Activated T-cell treated with anti-CD3 and anti-CD28 coated beads for 48 hours (primary cell): ENCODE measurements around the gene CDH23.
"Not testable (repeated sequence)": the region's sequence is repeated elsewhere in the genome, so short reads cannot be mapped to it uniquely, and the experiment has no call there.

Source experiments
- DNase-seq: peaks from one replicate; pipeline ENCODE4 v3.0.0-alpha.2; 2020; ENCODE audit warnings: low read depth

The CDH23 gene

DNA sequence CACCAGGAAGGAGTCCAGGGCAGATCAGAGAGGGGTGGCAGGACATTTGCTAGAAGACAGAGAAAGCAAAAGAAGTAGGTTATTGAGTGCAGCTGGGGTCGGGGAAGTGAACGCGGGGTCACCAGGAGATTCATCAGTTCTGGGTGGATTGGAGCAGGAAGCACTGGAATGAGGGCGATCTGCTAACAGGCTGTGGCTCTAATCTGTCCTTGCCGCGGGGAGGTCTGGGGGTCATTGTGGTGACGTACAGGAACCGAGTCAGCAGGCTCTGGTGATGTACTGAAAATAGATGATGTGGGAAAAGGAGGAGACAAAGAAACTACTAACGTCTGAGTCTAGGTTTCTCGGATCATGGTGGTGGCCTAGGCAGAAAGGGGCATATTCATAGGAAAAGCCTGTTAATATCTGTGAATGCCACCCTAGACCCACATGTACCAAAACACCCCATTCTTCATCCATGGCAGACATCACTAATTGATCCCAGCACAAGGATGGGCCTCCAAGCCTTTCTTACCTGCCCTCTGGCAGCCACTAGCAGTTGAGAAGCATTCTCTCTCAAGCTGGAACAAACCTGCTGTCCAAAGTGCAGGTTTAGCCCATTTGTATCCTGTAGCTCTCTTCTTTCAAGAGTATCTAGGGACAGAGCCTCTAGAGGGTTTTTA is 188.3 kb downstream of the CDH23 start:
- no peak for DNase-seq

DNA sequence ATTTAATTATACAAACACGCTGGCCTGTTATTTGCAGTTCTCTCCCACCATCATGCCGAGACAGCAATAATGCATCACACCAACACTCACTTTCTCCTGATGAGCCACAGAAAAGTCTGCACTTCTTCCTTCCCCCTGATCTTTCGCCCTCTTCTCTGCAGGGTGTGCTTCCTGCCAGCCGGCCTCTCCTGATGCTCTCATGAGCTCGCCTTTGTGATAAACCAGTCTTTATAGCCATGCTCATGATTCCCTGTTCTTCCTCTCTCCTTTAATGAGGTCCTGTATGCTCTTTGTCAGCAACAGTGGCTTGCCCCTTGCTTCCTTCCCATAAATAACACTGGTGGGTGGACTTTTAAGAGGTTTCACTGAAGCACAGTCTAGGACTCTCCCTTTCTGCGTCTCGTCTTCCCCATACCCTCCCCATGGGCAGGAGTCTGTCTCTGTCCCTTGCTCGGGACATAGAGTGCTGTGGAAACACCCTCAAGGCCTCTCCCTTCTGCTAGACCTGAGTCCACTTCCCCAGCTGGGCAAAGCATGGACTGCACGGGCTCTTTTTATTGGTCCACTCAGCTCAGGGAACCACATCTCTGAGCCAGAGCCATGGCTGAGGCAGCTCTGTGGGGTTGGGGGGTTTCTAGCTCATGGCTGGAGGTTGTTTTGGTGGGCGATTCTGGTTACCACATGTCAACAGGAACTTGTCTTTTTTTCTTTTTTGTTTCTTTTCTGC is 189.0 kb downstream of the CDH23 start:
- DNase-seq = no peak

DNA sequence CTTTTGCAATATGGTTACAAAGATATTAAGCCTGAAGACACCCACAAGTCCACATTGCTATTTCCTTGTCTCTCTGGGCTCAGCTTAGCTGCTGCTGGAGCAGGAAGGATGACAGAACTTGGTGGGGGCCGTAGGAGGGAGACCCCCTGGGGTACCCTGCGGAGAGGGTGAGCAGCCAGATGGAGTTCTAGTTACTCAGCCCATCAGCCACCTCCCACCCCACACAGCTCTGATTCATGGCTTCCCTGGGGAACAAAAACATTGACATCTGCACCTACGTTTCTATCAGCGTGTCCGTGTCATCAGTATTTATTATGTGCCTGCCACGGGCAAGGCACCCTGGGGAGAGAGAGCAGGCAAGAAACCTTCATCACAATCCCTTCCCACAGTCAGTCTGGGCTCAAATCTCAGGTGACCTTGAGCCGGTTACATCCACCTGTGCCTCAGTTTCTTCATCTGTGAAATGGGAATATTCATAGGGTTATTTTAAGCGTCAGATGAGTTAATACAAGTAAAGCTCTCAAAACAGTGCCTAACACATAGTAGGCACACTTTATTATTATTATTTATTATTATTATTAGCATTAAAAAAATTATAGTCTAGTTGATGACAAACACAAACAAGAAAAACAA is 191.3 kb downstream of the CDH23 start:
- DNase-seq = no peak

DNA sequence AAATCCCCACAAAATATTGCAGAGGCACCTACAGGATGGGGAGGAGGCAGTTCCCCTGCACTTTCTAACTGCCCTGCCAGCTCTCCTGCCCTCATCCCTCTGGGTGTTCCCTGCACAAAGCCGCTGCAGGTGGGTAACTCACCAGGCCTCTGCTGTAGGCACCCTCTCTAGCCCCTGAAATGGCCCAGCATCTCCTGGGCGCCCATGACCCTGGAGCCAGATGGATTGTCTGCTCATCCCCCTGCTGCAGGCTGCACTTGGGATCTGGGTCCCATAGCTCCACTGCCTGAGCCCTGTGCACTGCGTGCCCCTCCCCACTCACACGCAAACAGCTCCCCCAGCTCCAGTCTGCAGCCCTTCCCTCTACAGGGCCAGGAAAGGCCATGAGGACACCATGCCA is 192.0 kb downstream of the CDH23 start:
- DNase-seq = no peak

- no peak for DNase-seq
Observed at GRCh38 chr10:71589617-71590551, 193.2 kb downstream of the CDH23 start.

- no peak for DNase-seq
Observed at GRCh38 chr10:71590781-71591350, 194.1 kb downstream of the CDH23 start.

DNA sequence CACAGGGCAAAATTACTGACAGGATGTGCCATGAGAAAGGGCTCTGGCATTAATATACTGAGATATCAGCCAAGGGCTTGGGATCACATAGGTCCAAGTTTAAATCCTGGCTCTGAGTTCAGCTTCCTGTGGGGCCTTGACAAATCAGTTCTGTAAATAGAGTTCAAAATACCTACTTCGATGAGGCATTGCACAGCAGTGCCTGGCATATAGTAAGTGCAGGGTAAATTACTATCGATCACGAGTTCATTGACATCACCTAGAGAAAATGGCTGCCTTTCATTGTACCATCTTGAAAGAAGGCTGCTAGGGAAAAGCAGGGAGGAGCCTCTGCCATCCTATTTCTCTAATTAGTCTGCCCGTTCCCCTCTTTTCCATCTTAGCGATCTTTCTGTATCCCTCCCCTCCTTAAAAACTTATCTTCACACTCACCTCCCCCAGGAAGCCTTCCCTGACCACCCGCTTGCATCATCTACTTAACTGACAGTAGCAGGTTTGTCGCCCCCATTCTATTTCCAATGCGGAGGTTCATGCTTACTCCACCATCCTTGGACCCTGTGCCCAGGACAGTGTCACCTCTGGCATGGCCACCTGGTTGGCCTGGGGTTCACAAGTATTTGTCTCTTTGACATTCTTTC is 198.3 kb downstream of the CDH23 start:
- DNase-seq = no peak

- no peak for DNase-seq
Observed at GRCh38 chr10:71595649-71596048, 198.9 kb downstream of the CDH23 start.

DNA sequence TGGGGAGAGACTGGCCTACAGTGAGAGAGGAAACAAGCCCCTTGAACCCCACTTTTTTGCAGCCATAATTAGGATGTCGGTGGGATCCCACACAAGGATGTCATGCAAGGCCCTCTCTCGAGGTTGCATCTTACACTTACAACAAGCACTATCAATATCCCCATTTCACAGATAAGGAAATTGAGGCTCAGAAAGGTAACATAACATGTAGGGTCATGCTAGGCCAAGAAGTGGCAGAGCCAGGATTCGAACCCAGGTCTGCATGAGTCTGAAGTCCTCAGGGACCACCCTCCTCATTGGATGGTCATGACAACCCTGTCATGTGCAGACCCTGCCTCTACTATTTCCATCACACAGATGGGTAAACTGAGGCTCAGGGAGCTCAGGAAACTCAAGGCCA is 199.4 kb downstream of the CDH23 start:
- no peak for DNase-seq

DNA sequence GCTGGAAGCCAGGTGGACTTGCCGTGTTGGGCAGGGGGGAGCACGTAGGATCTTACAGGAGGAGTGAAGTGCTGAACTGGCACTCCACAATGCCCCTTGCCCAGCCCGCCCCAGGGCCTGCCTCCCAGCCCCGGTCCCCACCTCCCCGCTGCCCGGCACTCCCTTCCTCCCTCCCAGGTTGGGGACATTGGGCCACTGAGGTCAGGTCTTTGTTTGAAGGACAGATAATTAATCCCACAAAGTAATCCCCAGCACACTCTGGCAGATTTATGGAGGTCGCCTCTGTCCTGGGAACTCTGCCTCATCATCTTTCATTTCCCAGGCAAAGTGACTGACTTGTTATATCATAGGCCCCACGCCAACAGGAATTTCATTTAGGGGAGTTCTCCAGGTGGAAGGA is 200.0 kb downstream of the CDH23 start:
- no peak for DNase-seq

DNA sequence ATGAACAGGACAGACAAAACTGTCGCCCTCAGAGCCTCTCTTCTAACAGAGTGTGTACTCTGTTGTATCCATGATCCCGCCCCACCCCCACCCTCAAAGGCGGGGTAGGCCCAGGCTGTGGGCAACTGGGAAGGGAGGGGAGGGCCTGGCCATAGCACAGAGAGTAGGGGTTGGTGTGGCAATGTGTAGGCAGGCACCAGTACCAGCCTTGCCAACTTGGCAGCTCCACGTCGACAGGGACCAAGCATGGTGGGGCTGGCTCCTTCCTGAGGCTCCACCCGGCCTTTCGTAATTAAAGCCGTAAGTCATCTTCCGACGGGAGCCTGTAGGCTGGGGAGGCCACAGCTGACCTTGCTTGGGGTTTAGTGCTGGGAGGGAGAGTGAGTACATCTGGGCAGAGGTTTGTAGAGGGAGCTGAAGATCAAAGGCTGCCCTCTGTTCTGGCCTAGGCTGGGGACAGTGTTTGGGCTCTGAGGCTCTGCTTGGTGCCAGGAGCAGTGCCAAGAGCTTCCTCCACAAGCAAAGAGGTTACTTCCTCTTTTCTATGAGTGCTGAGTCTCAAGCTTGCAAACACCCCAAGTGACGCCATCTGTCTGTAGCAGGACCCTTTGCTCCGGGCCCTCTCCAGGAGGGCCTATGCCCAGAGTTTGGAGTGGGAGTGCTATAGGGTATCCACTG is 201.2 kb downstream of the CDH23 start:
- DNase-seq = no peak

- DNase-seq = no peak
Observed at GRCh38 chr10:71598621-71599055, 201.9 kb downstream of the CDH23 start.

GRCh38 chr10:71599518-71599917 is 202.8 kb downstream of the CDH23 start:
- no peak for DNase-seq

DNA sequence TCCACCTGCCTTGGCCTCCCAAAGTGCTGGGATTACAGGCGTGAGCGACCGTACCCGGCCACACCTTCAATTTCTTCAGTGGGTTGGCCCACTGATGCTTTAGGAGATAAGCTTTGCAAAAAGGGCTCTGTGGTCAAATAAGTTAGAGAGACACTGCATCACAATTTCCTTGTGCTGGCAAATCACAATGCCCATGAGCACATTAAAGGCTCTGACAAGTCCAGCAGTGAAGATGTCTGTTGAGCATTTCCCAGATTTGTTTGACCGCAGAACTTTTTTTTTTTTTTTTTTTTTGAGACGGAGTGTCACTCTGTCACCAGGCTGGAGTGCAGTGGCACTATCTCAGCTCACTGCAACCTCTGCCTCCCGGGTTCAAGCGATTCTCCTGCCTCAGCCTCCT is 203.5 kb downstream of the CDH23 start:
- not testable (repeated sequence) for DNase-seq

DNA sequence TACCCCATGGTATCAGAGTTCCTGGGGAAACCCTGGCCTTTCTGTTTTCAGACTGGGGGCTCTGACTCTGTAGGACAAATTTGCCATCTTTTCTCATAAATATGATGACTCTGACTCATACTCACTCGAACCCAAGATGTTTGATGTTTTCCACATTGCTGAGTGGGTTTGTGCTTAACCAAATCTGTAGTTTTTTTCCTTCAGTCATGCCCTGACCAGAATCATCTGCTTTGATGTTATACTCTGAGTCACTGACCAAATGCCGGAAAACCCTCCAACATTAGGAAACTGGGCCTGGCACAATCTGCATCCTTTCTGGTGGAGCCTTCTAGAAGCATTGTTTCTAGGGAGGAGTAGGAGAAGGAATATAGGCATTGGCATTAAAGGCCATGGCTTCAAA is 204.1 kb downstream of the CDH23 start:
- no peak for DNase-seq

DNA sequence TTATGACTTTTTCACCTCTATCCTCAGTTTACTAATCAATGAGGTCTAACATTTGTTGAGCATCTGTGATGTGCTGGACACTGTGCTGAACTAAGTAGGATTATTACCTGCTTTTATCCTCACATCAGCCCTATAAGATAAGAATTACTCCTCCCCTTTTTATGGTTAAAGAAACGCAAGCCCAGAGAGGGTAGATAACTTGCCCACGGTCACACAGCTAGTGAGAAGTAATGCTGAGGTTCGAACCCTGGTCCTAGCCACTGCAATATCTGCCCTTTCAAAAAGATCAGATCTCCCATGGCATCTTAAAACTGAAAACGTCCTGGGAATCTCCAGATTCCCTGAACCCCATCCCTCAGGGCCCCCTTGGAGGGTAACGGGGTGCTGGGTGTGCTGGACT is 204.6 kb downstream of the CDH23 start:
- DNase-seq = no peak

DNA sequence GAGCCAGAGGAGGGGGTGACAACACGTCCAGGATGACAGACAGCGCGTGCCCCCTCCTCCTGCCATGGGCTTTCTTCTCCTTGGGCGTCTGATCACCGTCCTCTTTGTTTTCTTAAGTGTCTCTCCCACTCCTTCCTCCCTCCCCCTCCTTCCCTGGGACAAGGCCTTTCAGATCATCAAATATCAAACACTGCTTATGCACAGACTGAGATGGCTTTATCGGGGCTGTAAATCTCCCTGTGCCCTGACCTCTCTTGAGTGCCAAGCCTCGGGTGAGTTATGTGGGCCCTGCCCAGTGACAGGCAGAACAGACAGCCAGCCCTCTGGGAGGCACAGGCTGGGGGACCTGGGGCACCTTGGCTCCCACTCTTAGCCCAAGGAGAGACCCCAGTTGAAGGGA is 206.4 kb downstream of the CDH23 start:
- no peak for DNase-seq

DNA sequence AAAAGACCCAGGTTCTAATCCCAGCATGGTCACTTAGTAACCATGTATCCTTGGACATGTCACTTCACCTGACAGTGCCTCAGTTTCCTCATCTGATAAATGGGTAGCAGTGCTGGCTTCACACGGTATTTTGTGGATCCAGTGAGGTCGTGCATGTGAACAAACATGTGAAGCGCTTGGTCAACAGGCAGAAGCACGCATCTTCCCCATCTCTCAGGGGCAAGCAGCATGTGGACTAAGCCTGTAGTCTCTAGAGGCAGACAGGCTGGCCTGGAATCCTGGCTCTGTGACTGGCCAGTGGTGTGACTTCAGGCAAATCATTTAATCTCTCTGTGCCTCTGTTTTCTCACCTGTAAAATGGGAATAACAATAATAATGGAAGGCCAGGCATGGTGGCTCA is 207.0 kb downstream of the CDH23 start:
- DNase-seq = no peak

DNA sequence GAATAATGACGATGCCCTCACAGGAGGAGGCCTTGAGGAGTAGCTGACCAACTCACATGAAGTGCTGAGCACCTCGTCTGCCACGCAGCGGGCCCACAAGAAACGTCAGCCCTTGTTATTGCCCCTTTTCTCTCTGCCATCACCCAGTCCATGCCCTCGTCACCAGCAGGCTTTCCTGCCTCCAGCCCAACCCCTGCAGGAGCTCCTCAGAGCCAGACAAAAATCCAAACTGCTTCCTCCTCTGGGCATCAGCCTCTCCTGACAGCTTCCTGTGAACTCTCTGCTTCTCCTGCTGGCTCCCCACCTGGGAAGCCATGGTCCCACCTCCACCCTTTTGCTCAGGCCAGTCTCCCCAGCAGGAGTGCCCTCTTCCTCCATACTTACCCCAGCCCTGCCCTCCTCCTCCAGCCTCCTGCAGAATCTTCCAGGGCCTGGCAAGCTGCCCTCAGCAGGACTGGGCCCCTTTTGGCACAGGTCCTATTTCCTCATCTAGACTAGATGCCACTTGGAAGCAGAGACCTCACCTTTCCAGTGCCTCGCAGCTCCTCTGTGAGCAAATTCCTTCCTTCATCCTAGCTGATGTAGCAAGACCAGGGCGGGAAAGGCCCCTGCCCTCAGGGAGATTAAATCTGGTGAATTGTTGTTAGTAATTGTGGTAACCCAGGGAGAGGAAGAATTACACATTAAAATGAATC is 207.8 kb downstream of the CDH23 start:
- no peak for DNase-seq

DNA sequence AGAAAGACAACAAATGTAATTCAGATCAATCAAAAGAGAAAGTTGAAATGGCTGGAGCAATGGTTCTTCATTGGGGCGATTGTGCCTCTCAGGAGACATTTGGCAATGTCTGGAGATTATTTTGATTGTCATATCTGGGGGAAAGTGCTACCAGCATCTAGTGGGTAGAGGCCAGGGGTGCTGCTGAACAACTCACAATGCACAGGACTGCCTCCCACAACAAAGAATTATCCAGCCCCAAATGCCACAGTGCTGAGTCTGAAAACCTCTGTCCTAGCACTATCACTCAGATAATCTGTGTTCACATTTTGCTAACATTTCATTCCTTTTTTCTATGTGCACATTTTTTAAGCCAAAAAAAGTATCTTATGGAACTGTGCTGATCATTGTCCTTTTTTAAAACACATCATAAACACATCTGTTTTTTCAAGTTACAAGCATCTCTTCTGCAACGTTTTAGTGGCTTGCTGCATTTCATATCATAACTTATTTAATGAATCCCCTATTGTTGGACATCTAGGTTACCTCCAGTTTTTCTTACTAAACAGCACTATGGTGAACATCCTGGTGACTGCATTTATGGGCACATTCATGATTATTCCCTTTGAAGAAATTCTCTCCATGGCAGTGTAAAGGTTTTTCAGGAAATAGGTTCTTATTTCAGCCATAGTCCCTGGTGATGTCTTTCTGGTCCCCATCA is 208.7 kb downstream of the CDH23 start:
- no peak for DNase-seq
